K562 (cell line): ENCODE measurements around the gene SNX27. TPM values are rescaled to one million over a fixed set of nuclear protein-coding genes. Genes with fewer than 3 reads are reported as not detected.

Experiments used
- FOXA3 ChIP-seq, 2 experiments: fragments of 450-650 bp in 1 of 2; sonication (generic) in 1 of 2; formaldehyde crosslinking; IDR thresholded peaks in 1 of 2; conservative IDR thresholded peaks in 1 of 2; 2 replicates each; pipeline versions ENCODE4 v1.4.0 to v1.8.0; 2020 to 2022; ENCODE audit warnings: mild to moderate bottlenecking in 2 of 2, missing genetic modification reagents in 1 of 2
- FOXM1 ChIP-seq, 2 experiments: fragments of 450-650 bp in 1 of 2; sonication (generic) in 1 of 2; formaldehyde crosslinking in 1 of 2; IDR thresholded peaks; 2 replicates each; pipeline versions ENCODE4 v1.6.1 to v1.9.0; 2017 to 2022; ENCODE audit warnings: low read depth in 2 of 2, mild to moderate bottlenecking in 2 of 2, missing genetic modification reagents in 1 of 2, moderate library complexity in 1 of 2
- HCFC1 ChIP-seq: IDR thresholded peaks from 2 replicates; pipeline ENCODE4 v1.6.1; 2012; ENCODE audit warnings: low read depth, low read length, improper control_type of control experiment
- IRF2 ChIP-seq: sonication (generic); formaldehyde crosslinking; IDR thresholded peaks from 2 replicates; pipeline ENCODE4 v1.8.1; 2022; ENCODE audit warnings: mild to moderate bottlenecking, missing genetic modification reagents
- KAT7 ChIP-seq: sonication (generic); formaldehyde crosslinking; IDR thresholded peaks from 2 replicates; pipeline ENCODE4 v1.8.0; 2022; ENCODE audit warnings: missing genetic modification reagents, mild to moderate bottlenecking, borderline replicate concordance
- KDM1A ChIP-seq, 2 experiments: fragments of 450-650 bp; IDR thresholded peaks; 2 replicates each; pipeline ENCODE4 v1.6.1; 2016; ENCODE audit warnings: mild to moderate bottlenecking in 2 of 2
- RAD21 ChIP-seq, 2 experiments: fragments of 250-450 bp in 1 of 2; fragments of 450-650 bp in 1 of 2; sonication (Bioruptor Pico) in 1 of 2; formaldehyde crosslinking in 1 of 2; IDR thresholded peaks in 1 of 2; conservative IDR thresholded peaks in 1 of 2; 2 replicates each; pipeline versions ENCODE4 v1.4.0 to v1.8.0; 2020 to 2022; ENCODE audit warnings: mild to moderate bottlenecking in 2 of 2, moderate library complexity in 1 of 2
- RFX5 ChIP-seq: IDR thresholded peaks from 2 replicates; pipeline ENCODE4 v1.6.1; 2011; ENCODE audit warnings: low read depth, mild to moderate bottlenecking, improper control_type of control experiment, low read length
- SMAD2 ChIP-seq: fragments of 150-350 bp; IDR thresholded peaks from 2 replicates; pipeline ENCODE4 v1.6.1; 2014; ENCODE audit warnings: low read depth, mild to moderate bottlenecking, low read length
- SMAD3 ChIP-seq: fragments of 450-650 bp; formaldehyde crosslinking; conservative IDR thresholded peaks from 2 replicates; pipeline ENCODE4 v1.4.0; 2020; ENCODE audit warnings: mild to moderate bottlenecking
- STAT5B ChIP-seq: fragments of 250-450 bp; sonication (Bioruptor Pico); IDR thresholded peaks from 2 replicates; pipeline ENCODE4 v1.8.0; 2021; ENCODE audit warnings: mild to moderate bottlenecking, inconsistent platforms
- TCF3 ChIP-seq: sonication (generic); formaldehyde crosslinking; IDR thresholded peaks from 2 replicates; pipeline ENCODE4 v1.4.0; 2020; ENCODE audit warnings: mild to moderate bottlenecking, missing genetic modification reagents
- TRIM24 ChIP-seq, 2 experiments: fragments of 450-650 bp; IDR thresholded peaks; 2 replicates each; pipeline ENCODE4 v1.6.1; 2016
- ZNF436 ChIP-seq: fragments of 250-450, 450-650 bp; sonication (Bioruptor Pico); formaldehyde crosslinking; IDR thresholded peaks from 2 replicates; pipeline ENCODE4 v1.7.0; 2020; ENCODE audit warnings: mild to moderate bottlenecking
- ZNF584 ChIP-seq: fragments of 200-800 bp; sonication (Bioruptor generic); IDR thresholded peaks from 2 replicates; pipeline ENCODE4 v1.6.1; 2016; ENCODE audit warnings: low read depth, mild to moderate bottlenecking, missing genetic modification characterization, missing compliant biosample characterization
- ZNF699 ChIP-seq: fragments of 250-450 bp; sonication (Bioruptor Pico); IDR thresholded peaks from 2 replicates; pipeline ENCODE4 v1.8.0; 2021; ENCODE audit warnings: mild to moderate bottlenecking, moderate library complexity; ENCODE audit not compliant: insufficient replicate concordance
- ZNF75A ChIP-seq: fragments of 450-650 bp; formaldehyde crosslinking; IDR thresholded peaks from 2 replicates; pipeline ENCODE4 v1.4.0; 2020; ENCODE audit warnings: mild to moderate bottlenecking
- ZNF76 ChIP-seq: fragments of 250-450 bp; sonication (Bioruptor Pico); IDR thresholded peaks from 2 replicates; pipeline ENCODE4 v1.4.0; 2020; ENCODE audit warnings: mild to moderate bottlenecking, moderate library complexity, borderline replicate concordance
- polyA plus RNA-seq, 8 experiments: library from polyadenylated mRNA; depleted of rRNA in 4 of 8; stranded (reverse) in 5 of 8; unstranded in 3 of 8; fragments of >200 nt; fragmentation: Nextera tagmentation in 2 of 8; fragmentation: Illumina TruSeq in 1 of 8; extraction: Ambion mirVana in 2 of 8; extraction: Trizol in 1 of 8; gene quantifications; 2 replicates each; pipeline versions ENCODE4 v1.2.1 to v1.2.3, GENCODE V29; 2011 to 2014; ENCODE audit warnings: inconsistent platforms in 1 of 8, missing spikeins in 1 of 8
- total RNA-seq, 7 experiments: library from RNA; depleted of rRNA in 6 of 7; stranded (reverse); fragments of >200 nt in 6 of 7; fragmentation: Illumina TruSeq in 2 of 7; extraction: Trizol in 2 of 7; gene quantifications; 2 replicates each; pipeline versions ENCODE4 v1.2.1 to v1.2.3, GENCODE V29; 2011 to 2021; ENCODE audit warnings: low replicate concordance in 1 of 7
- TF ChIP-seq, protein P1 (sequence below), 2 experiments: IDR thresholded peaks; 2 replicates each; pipeline ENCODE4 v1.6.1; 2012; ENCODE audit warnings: improper control_type of control experiment in 2 of 2, low read depth in 2 of 2, low read length in 2 of 2, borderline replicate concordance in 1 of 2
- TF ChIP-seq, protein P2 (sequence below): fragments of 250-450 bp; sonication (Bioruptor Pico); IDR thresholded peaks from 2 replicates; pipeline ENCODE4 v1.8.0; 2021; ENCODE audit warnings: mild to moderate bottlenecking, moderate library complexity
- TF ChIP-seq, protein P3 (sequence below): IDR thresholded peaks from 2 replicates; pipeline ENCODE4 v1.6.1; 2011; ENCODE audit not compliant: insufficient read length; ENCODE audit errors: extremely low read depth
- TF ChIP-seq, protein P4 (sequence below): fragments of 450-650 bp; formaldehyde crosslinking; IDR thresholded peaks from 2 replicates; pipeline ENCODE4 v1.4.0; 2020; ENCODE audit warnings: mild to moderate bottlenecking

The SNX27 gene
- total and polyA plus RNA-seq, 9 of the 15 experiments (the other 6 are each of a cell fraction or from before 2014, with no cell fraction given), result 4.5 to 18.7 (median 10.1) TPM

DNA sequence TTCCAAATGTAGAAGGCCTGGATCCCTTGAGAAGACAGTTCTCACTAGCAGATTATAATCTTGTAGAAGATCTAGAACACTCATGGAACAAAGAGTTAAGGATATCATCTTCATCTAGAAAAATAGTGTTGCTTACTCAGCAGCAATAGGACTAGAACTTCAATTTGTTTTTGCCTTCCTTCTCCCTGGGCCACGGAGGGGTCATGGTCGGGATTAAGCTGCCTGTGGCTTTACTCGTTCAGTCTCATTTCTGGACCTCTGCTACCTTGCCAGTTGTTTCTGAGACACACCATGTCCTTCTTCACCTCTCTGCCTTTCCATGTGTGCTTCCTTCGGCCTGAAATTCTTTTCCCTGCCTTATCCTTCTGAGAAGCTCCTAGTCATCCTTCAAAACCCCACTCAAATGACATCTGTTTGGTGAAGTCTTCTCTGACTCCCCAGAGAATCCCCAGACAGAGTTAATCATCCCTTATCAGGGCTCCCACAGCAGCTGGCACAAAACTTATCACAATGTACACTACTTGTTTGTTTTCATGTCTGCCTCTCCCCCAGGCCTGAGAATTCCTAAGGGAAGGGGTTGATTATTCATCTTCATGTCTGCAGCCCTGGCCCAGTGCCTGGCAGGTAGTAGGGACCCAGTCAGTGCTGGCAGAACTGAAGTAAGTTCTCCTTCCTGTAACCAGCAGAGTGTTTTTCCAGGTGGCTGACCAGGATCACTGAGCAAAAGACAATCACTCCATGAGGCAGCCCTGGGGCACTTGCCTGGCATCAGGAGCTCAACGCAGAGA, 15.5 kb upstream of the SNX27 start (continued):
- TF ChIP-seq RAD21 (CRISPR knock-in tag; conservative IDR thresholded peaks at IDR 0.05 in 1 of 2, IDR thresholded peaks at IDR 0.05 in 1 of 2) (peak in 1 of 2 experiments; percentile 12; a peak in 1 of 4 replicates), IRF2 (no peak), HCFC1 (no peak), KAT7 (CRISPR knock-in tag) (no peak), ZNF436 (CRISPR knock-in tag) (no peak), RFX5 (no peak), TRIM24 (IDR thresholded peaks at IDR 0.05) (peak; percentile 92 to 94), ZNF584 (CRISPR knock-in tag) (peak; percentile 84; the same call in 1 of the 2 replicates), FOXM1 (IDR thresholded peaks at IDR 0.05; ENCODE audit: low read depth) (peak; percentile 95), FOXM1 (CRISPR knock-in tag; IDR thresholded peaks at IDR 0.05; ENCODE audit: low read depth) (no peak), TCF3 (peak; percentile 98), STAT5B (no peak), FOXA3 (CRISPR knock-in tag; conservative IDR thresholded peaks at IDR 0.05 in 1 of 2, IDR thresholded peaks at IDR 0.05 in 1 of 2) (peak; percentile 69 to 90; a peak in 3 of 4 replicates), ZNF76 (CRISPR knock-in tag) (no peak), ZNF75A (CRISPR knock-in tag) (no peak), ZNF699 (no peak), SMAD3 (CRISPR knock-in tag) (peak; percentile 69; the same call in 1 of the 2 replicates), SMAD2 (no peak), KDM1A (IDR thresholded peaks at IDR 0.05) (peak; percentile 94 to 95)
- TF ChIP-seq, protein P1, sequence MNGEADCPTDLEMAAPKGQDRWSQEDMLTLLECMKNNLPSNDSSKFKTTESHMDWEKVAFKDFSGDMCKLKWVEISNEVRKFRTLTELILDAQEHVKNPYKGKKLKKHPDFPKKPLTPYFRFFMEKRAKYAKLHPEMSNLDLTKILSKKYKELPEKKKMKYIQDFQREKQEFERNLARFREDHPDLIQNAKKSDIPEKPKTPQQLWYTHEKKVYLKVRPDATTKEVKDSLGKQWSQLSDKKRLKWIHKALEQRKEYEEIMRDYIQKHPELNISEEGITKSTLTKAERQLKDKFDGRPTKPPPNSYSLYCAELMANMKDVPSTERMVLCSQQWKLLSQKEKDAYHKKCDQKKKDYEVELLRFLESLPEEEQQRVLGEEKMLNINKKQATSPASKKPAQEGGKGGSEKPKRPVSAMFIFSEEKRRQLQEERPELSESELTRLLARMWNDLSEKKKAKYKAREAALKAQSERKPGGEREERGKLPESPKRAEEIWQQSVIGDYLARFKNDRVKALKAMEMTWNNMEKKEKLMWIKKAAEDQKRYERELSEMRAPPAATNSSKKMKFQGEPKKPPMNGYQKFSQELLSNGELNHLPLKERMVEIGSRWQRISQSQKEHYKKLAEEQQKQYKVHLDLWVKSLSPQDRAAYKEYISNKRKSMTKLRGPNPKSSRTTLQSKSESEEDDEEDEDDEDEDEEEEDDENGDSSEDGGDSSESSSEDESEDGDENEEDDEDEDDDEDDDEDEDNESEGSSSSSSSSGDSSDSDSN (IDR thresholded peaks at IDR 0.05; ENCODE audit: borderline replicate concordance in 1 of 2, low read depth in 2 of 2, low read length in 2 of 2), result 0 out of 4 replicates have a peak, but pooled peaks of 1 of the 2 experiments have one; percentile 30
- TF ChIP-seq, protein P2, sequence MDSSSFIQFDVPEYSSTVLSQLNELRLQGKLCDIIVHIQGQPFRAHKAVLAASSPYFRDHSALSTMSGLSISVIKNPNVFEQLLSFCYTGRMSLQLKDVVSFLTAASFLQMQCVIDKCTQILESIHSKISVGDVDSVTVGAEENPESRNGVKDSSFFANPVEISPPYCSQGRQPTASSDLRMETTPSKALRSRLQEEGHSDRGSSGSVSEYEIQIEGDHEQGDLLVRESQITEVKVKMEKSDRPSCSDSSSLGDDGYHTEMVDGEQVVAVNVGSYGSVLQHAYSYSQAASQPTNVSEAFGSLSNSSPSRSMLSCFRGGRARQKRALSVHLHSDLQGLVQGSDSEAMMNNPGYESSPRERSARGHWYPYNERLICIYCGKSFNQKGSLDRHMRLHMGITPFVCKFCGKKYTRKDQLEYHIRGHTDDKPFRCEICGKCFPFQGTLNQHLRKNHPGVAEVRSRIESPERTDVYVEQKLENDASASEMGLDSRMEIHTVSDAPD (CRISPR knock-in tag), result no peak
- TF ChIP-seq, protein P3, sequence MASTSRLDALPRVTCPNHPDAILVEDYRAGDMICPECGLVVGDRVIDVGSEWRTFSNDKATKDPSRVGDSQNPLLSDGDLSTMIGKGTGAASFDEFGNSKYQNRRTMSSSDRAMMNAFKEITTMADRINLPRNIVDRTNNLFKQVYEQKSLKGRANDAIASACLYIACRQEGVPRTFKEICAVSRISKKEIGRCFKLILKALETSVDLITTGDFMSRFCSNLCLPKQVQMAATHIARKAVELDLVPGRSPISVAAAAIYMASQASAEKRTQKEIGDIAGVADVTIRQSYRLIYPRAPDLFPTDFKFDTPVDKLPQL, result no peak
- TF ChIP-seq, protein P4, sequence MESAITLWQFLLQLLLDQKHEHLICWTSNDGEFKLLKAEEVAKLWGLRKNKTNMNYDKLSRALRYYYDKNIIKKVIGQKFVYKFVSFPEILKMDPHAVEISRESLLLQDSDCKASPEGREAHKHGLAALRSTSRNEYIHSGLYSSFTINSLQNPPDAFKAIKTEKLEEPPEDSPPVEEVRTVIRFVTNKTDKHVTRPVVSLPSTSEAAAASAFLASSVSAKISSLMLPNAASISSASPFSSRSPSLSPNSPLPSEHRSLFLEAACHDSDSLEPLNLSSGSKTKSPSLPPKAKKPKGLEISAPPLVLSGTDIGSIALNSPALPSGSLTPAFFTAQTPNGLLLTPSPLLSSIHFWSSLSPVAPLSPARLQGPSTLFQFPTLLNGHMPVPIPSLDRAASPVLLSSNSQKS (CRISPR knock-in tag), result no peak
